ENCODE measurements around the gene SLC45A3. TPM values are rescaled to one million over a fixed set of nuclear protein-coding genes. Genes with fewer than 3 reads are reported as not detected.

SLC45A3 gene
- total and polyA plus RNA-seq, 5 donors, result 1.5 to 3.6 (median 2.1) TPM

GRCh38 chr1:205633421-205633976 lies 46.8 kb downstream of the SLC45A3 start:
- no peak for DNase-seq
- Histone ChIP-seq H3K9me3 (ENCODE audit: control insufficient read depth, low read length) (no peaks in the 10 kb centered on the region), H3K27me3 (ENCODE audit: control insufficient read depth, insufficient read depth) (no peaks in the 10 kb centered on the region), H3K4me3 (ENCODE audit: low read length) (no peak overlapping the region), H3K27ac (ENCODE audit: low read length) (no peak overlapping the region), H3K4me1 (ENCODE audit: control insufficient read depth, insufficient read depth, low read length) (no peaks in the 10 kb centered on the region)
- ATAC-seq, result no peak
- intact Hi-C loops (cut with DNase I), result loop anchor here in 3 of 4 donors (5.0 to 10.0 kb wide), 3 partner anchors 36 to 99 kb away; no protein-coding TSS in a partner anchor
- WGBS, result 58% methylated on average over 6 of the region's 6 CpGs

GRCh38 chr1:205632669-205633169 lies 47.6 kb downstream of the SLC45A3 start:
- Histone ChIP-seq H3K4me3 (ENCODE audit: low read length) (peak overlapping the region; percentile 100), H3K27me3 (ENCODE audit: control insufficient read depth, insufficient read depth) (no peaks in the 10 kb centered on the region), H3K27ac (ENCODE audit: low read length) (no peak overlapping the region), H3K4me1 (ENCODE audit: control insufficient read depth, insufficient read depth, low read length) (no peaks in the 10 kb centered on the region), H3K9me3 (ENCODE audit: control insufficient read depth, low read length) (no peaks in the 10 kb centered on the region)
- intact Hi-C loops (cut with DNase I), result loop anchor here in 3 of 4 donors (5.0 to 10.0 kb wide), 3 partner anchors 35 to 98 kb away; no protein-coding TSS in a partner anchor
- ATAC-seq (no peak), DNase-seq (no peak)
- 68% methylated on average over 3 of the region's 3 CpGs for WGBS

GRCh38 chr1:205631768-205632668 lies 48.3 kb downstream of the SLC45A3 start, which contains the start of gene ELK4:
TSS of gene ELK4 (minus strand) at chr1:205632011. CDS start at chr1:205623882, 8,129 bp downstream.
- H3K4me3 ChIP-seq (ENCODE audit: low read length), result peak within 1 kb of the TSS; percentile 100
- H3K9me3 ChIP-seq (ENCODE audit: control insufficient read depth, low read length), result no peaks in the 10 kb centered on the region
- H3K27me3 ChIP-seq (ENCODE audit: control insufficient read depth, insufficient read depth), result no peaks in the 10 kb centered on the region
- DNase-seq (peak; percentile 99 to 100 (median 100)), ATAC-seq (peak; percentile 98 to 99)
- no peaks in the 10 kb centered on the region for H3K4me1 ChIP-seq (ENCODE audit: control insufficient read depth, insufficient read depth, low read length)
- intact Hi-C loops (cut with DNase I), result loop anchor here in 3 of 4 donors (5.0 to 10.0 kb wide), 3 partner anchors 35 to 97 kb away; no protein-coding TSS in a partner anchor
- H3K27ac ChIP-seq (ENCODE audit: low read length), result peak within 1 kb of the TSS; percentile 100
- under 1% methylated on average over 83 of the region's 83 CpGs for WGBS

- DNase-seq, result peak; percentile 58 to 83 (median 79)
- no peaks in the 10 kb centered on the region for H3K27me3 ChIP-seq (ENCODE audit: control insufficient read depth, insufficient read depth)
- WGBS, result under 1% methylated on average over 81 of the region's 81 CpGs
- ATAC-seq, result peak; percentile 68 to 71
- H3K9me3 ChIP-seq (ENCODE audit: control insufficient read depth, low read length), result no peaks in the 10 kb centered on the region
- intact Hi-C loops (cut with DNase I), result loop anchor here in 3 of 4 donors (5.0 to 10.0 kb wide), 3 partner anchors 34 to 96 kb away; no protein-coding TSS in a partner anchor
- peak overlapping the region; percentile 100 for H3K27ac ChIP-seq (ENCODE audit: low read length)
- peak overlapping the region; percentile 100 for H3K4me3 ChIP-seq (ENCODE audit: low read length)
- no peaks in the 10 kb centered on the region for H3K4me1 ChIP-seq (ENCODE audit: control insufficient read depth, insufficient read depth, low read length)
These were observed 49.1 kb downstream of the SLC45A3 start for GRCh38 chr1:205631010-205631767.

- Histone ChIP-seq H3K4me1 (ENCODE audit: control insufficient read depth, insufficient read depth, low read length) (no peaks in the 10 kb centered on the region), H3K27ac (ENCODE audit: low read length) (peak overlapping the region; percentile 100), H3K27me3 (ENCODE audit: control insufficient read depth, insufficient read depth) (no peaks in the 10 kb centered on the region), H3K9me3 (ENCODE audit: control insufficient read depth, low read length) (no peaks in the 10 kb centered on the region), H3K4me3 (ENCODE audit: low read length) (peak overlapping the region; percentile 100)
- WGBS, result 15% methylated on average over 3 of the region's 3 CpGs
- DNase-seq, result no peak
- ATAC-seq, result no peak
- intact Hi-C loops (cut with DNase I), result loop anchor here in 3 of 4 donors (5.0 to 10.0 kb wide), 3 partner anchors 33 to 96 kb away; no protein-coding TSS in a partner anchor
These were observed 49.7 kb downstream of the SLC45A3 start for GRCh38 chr1:205630651-205631009.

- no peak for DNase-seq
- no peaks in the 10 kb centered on the region for H3K27me3 ChIP-seq (ENCODE audit: control insufficient read depth, insufficient read depth)
- peak overlapping the region; percentile 100 for H3K4me3 ChIP-seq (ENCODE audit: low read length)
- H3K27ac ChIP-seq (ENCODE audit: low read length), result no peak overlapping the region
- intact Hi-C loops (cut with DNase I), result loop anchor here in 3 of 4 donors (5.0 to 10.0 kb wide), 3 partner anchors 33 to 95 kb away; no protein-coding TSS in a partner anchor
- WGBS, result 20% methylated on average over 3 of the region's 3 CpGs
- no peaks in the 10 kb centered on the region for H3K4me1 ChIP-seq (ENCODE audit: control insufficient read depth, insufficient read depth, low read length)
- H3K9me3 ChIP-seq (ENCODE audit: control insufficient read depth, low read length), result no peaks in the 10 kb centered on the region
- ATAC-seq, result no peak
These were observed 50.1 kb downstream of the SLC45A3 start for GRCh38 chr1:205630241-205630640.

GRCh38 chr1:205629751-205630150 lies 50.6 kb downstream of the SLC45A3 start:
- DNase-seq (no peak), ATAC-seq (no peak)
- WGBS, result 71% methylated on average over 6 of the region's 6 CpGs
- Histone ChIP-seq H3K27ac (ENCODE audit: low read length) (no peak overlapping the region), H3K27me3 (ENCODE audit: control insufficient read depth, insufficient read depth) (no peaks in the 10 kb centered on the region), H3K4me1 (ENCODE audit: control insufficient read depth, insufficient read depth, low read length) (no peaks in the 10 kb centered on the region), H3K9me3 (ENCODE audit: control insufficient read depth, low read length) (no peaks in the 10 kb centered on the region), H3K4me3 (ENCODE audit: low read length) (no peak overlapping the region)
- intact Hi-C loops (cut with DNase I), result loop anchor here in 3 of 4 donors (5.0 to 10.0 kb wide), 3 partner anchors 32 to 95 kb away; no protein-coding TSS in a partner anchor

- no peak overlapping the region for H3K4me3 ChIP-seq (ENCODE audit: low read length)
- H3K9me3 ChIP-seq (ENCODE audit: control insufficient read depth, low read length), result no peaks in the 10 kb centered on the region
- H3K27me3 ChIP-seq (ENCODE audit: control insufficient read depth, insufficient read depth), result no peaks in the 10 kb centered on the region
- ATAC-seq (no peak), DNase-seq (no peak)
- intact Hi-C loops (cut with DNase I), result no loop called here
- 94% methylated on average over 8 of the region's 8 CpGs for WGBS
- H3K27ac ChIP-seq (ENCODE audit: low read length), result no peak overlapping the region
- H3K4me1 ChIP-seq (ENCODE audit: control insufficient read depth, insufficient read depth, low read length), result no peaks in the 10 kb centered on the region
These were observed 52.4 kb downstream of the SLC45A3 start for GRCh38 chr1:205627956-205628355.

GRCh38 chr1:205626216-205626615 lies 54.1 kb downstream of the SLC45A3 start:
- intact Hi-C loops (cut with DNase I), result no loop called here
- H3K9me3 ChIP-seq (ENCODE audit: control insufficient read depth, low read length), result no peaks in the 10 kb centered on the region
- no peak for DNase-seq
- no peaks in the 10 kb centered on the region for H3K27me3 ChIP-seq (ENCODE audit: control insufficient read depth, insufficient read depth)
- no peak overlapping the region for H3K27ac ChIP-seq (ENCODE audit: low read length)
- no peaks in the 10 kb centered on the region for H3K4me1 ChIP-seq (ENCODE audit: control insufficient read depth, insufficient read depth, low read length)
- 81% methylated on average over 3 of the region's 3 CpGs for WGBS
- no peak overlapping the region for H3K4me3 ChIP-seq (ENCODE audit: low read length)
- ATAC-seq, result no peak

- WGBS, result 81% methylated on average over 4 of the region's 4 CpGs
- intact Hi-C loops (cut with DNase I), result no loop called here
These were observed 56.7 kb downstream of the SLC45A3 start for GRCh38 chr1:205623646-205624045.

More at GRCh38 chr1:205623646-205624045, 56.7 kb downstream of the SLC45A3 start:
- Histone ChIP-seq H3K27me3 (ENCODE audit: control insufficient read depth, insufficient read depth) (no peaks in the 10 kb centered on the region), H3K4me1 (ENCODE audit: control insufficient read depth, insufficient read depth, low read length) (no peaks in the 10 kb centered on the region), H3K9me3 (ENCODE audit: control insufficient read depth, low read length) (no peaks in the 10 kb centered on the region), H3K4me3 (ENCODE audit: low read length) (no peak overlapping the region), H3K27ac (ENCODE audit: low read length) (no peak overlapping the region)
- DNase-seq, result no peak
- no peak for ATAC-seq

Measured in right cardiac atrium (tissue), 5 donors.